Right lobe of liver (tissue), 6 donors: ENCODE measurements around the gene FXR2. TPM values are rescaled to one million over a fixed set of nuclear protein-coding genes. Genes with fewer than 3 reads are reported as not detected.

Experiments used
- ATAC-seq, 4 donors: fragments of 200-7000 bp; cut with Tn5 transposase; one replicate each; pipeline ENCODE4 v1.9.1; 2020; ENCODE audit warnings: mild to moderate bottlenecking in 4 of 4, moderate library complexity in 4 of 4
- DNase-seq, 3 donors: peaks; one replicate each; pipeline ENCODE4 v3.0.0-alpha.2; 2020
- H3K27ac ChIP-seq, 3 donors: fragments of 200-600 bp; one replicate each; pipeline ENCODE4 v1.8.0; 2022
- H3K27me3 ChIP-seq, 2 donors: fragments of 200-600 bp; one replicate each; pipeline ENCODE4 v1.8.0; 2022
- H3K36me3 ChIP-seq, 4 donors: fragments of 200-600 bp; sonication (generic) in 1 of 4; one replicate each; pipeline versions ENCODE4 v1.5.1 to v1.8.0; 2017 to 2022; ENCODE audit warnings: control low read depth in 1 of 4
- H3K4me1 ChIP-seq, 4 donors: fragments of 200-600 bp; sonication (generic) in 1 of 4; one replicate each; pipeline versions ENCODE4 v1.5.1 to v1.8.0; 2017 to 2022; ENCODE audit warnings: control low read depth in 1 of 4
- H3K4me3 ChIP-seq, 3 donors: fragments of 200-600 bp; one replicate each; pipeline ENCODE4 v1.8.0; 2022
- H3K9me3 ChIP-seq, 4 donors: fragments of 200-600 bp; sonication (generic) in 1 of 4; one replicate each; pipeline versions ENCODE4 v1.5.1 to v1.8.0; 2017 to 2022; ENCODE audit warnings: control low read depth in 1 of 4
- CTCF ChIP-seq, 4 donors: fragments of 200-600 bp in 3 of 4; fragments of 450-650 bp in 1 of 4; IDR thresholded peaks; one replicate each; pipeline versions ENCODE4 v1.5.1 to v1.8.0; 2016 to 2022; ENCODE audit warnings: antibody characterized with exemption in 4 of 4, mild to moderate bottlenecking in 2 of 4
- POLR2A ChIP-seq: fragments of 450-650 bp; IDR thresholded peaks from one replicate; pipeline ENCODE4 v1.6.1; 2017; ENCODE audit warnings: antibody characterized with exemption, mild to moderate bottlenecking
- WGBS: methylation state at CpG from one replicate; pipeline ENCODE4 v1.1.6; 2018; ENCODE audit warnings: low coverage, low lambda C conversion rate; ENCODE audit not compliant: insufficient coverage; ENCODE audit errors: missing lambda C conversion rate; 5-methylcytosine and 5-hydroxymethylcytosine counted together
- intact Hi-C, 2 donors: fragments of 100-400 bp; cut with DNase I; formaldehyde crosslinking; loops; one replicate each; pipeline versions ENCODE4 v1.11.2 to v1.14.1; 2022
- total RNA-seq, 6 experiments: library from RNA; depleted of rRNA in 2 of 6; stranded (reverse); fragments of >200 nt in 2 of 6; fragmentation: NEBNext Ultra II Directional in 3 of 6; extraction: Animal tissue kit (Norgen Biotek cat#: 25700) in 3 of 6; gene quantifications; one replicate each; pipeline versions ENCODE4 v1.1.0 to v1.2.4, GENCODE V29; 2016 to 2023
- donor health status: DM: no; HTN: yes; CAD: no.
- donor health status: DM: no; HTN: no; CAD: no.
- donor health status: DM: no; HTN: no; CAD: no.
- donor health status: DM: no; HTN: yes; CAD: no.
- donor health status: DM: no; HTN: yes; CAD: no.

FXR2 gene
- total RNA-seq, 6 experiments from 2014 or later: 14.3 to 23.2 (median 16.7) TPM

- ATAC-seq (peak; percentile 29 to 43 (median 32)), DNase-seq (peak in 2 of 3 donors; percentile 56 to 59)
- TF ChIP-seq POLR2A (no peak), CTCF (IDR thresholded peaks at IDR 0.05) (peak; percentile 41 to 51 (median 44))
- Histone ChIP-seq H3K4me1 (peaks cover 0 to 47% (median 19%) of the 10 kb centered on the region in 4 donors), H3K27me3 (no peaks in the 10 kb centered on the region), H3K36me3 (no peaks in the 10 kb centered on the region), H3K27ac (peak overlapping the region in 2 of 3 donors; percentile 77), H3K4me3 (no peak overlapping the region), H3K9me3 (no peaks in the 10 kb centered on the region)
- intact Hi-C loops: loop anchor here (10.0 kb wide), 1 partner anchor 52 kb away; the partner anchor contains the start of genes TP53 (in 2 of the 2) and WRAP53 (in 2 of the 2)
- 48% methylated on average over 6 of the region's 6 CpGs for WGBS
These were observed 17.8 kb upstream of the FXR2 start for GRCh38 chr17:7632492-7632894.

GRCh38 chr17:7631398-7632380 lies 17.0 kb upstream of the FXR2 start:
- WGBS: 18% methylated on average over 4 of the region's 11 CpGs
- H3K27me3 ChIP-seq: no peaks in the 10 kb centered on the region
- H3K27ac ChIP-seq: peak overlapping the region in 2 of 3 donors; percentile 77
- H3K36me3 ChIP-seq: no peaks in the 10 kb centered on the region
- peak; percentile 37 to 57 (median 52) for ATAC-seq
- H3K9me3 ChIP-seq: no peaks in the 10 kb centered on the region
- peak; percentile 80 to 90 (median 88) for DNase-seq
- intact Hi-C loops: loop anchor here (10.0 kb wide), 1 partner anchor 53 kb away; the partner anchor contains the start of genes TP53 (in 2 of the 2) and WRAP53 (in 2 of the 2)
- TF ChIP-seq CTCF (IDR thresholded peaks at IDR 0.05) (no peak), POLR2A (no peak)
- peak overlapping the region in 1 of 3 donors; percentile 26 for H3K4me3 ChIP-seq
- peaks cover 0 to 48% (median 20%) of the 10 kb centered on the region in 4 donors for H3K4me1 ChIP-seq

- TF ChIP-seq CTCF (IDR thresholded peaks at IDR 0.05) (no peak), POLR2A (no peak)
- peak within 1 kb of the TSS in 1 of 3 donors; percentile 91 for H3K27ac ChIP-seq
- 20% methylated on average over 8 of the region's 13 CpGs for WGBS
- H3K27me3 ChIP-seq: no peaks in the 10 kb centered on the region
- no peak for ATAC-seq
- H3K4me1 ChIP-seq: peaks cover 0 to 64% (median 24%) of the 10 kb centered on the region in 4 donors
- H3K4me3 ChIP-seq: no peak within 1 kb of the TSS
- H3K36me3 ChIP-seq: no peaks in the 10 kb centered on the region
- H3K9me3 ChIP-seq: no peaks in the 10 kb centered on the region
- intact Hi-C loops: loop anchor here (10.0 kb wide), 1 partner anchor 55 kb away; the partner anchor contains the start of genes TP53 (in 2 of the 2) and WRAP53 (in 2 of the 2)
- DNase-seq: peak in 1 of 3 donors; percentile 57
These were observed 15.4 kb upstream of the FXR2 start, which contains the start of gene SHBG for GRCh38 chr17:7629939-7630571. TSS of gene SHBG (plus strand) at chr17:7630135. CDS start at chr17:7630173, 38 bp downstream.
